ENCODE measurements around the gene GLT8D2.

- TF ChIP-seq, protein P1, sequence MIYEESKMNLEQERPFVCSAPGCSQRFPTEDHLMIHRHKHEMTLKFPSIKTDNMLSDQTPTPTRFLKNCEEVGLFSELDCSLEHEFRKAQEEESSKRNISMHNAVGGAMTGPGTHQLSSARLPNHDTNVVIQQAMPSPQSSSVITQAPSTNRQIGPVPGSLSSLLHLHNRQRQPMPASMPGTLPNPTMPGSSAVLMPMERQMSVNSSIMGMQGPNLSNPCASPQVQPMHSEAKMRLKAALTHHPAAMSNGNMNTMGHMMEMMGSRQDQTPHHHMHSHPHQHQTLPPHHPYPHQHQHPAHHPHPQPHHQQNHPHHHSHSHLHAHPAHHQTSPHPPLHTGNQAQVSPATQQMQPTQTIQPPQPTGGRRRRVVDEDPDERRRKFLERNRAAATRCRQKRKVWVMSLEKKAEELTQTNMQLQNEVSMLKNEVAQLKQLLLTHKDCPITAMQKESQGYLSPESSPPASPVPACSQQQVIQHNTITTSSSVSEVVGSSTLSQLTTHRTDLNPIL (CRISPR knock-in tag; IDR thresholded peaks at IDR 0.05; ENCODE audit: low read depth), result no peak
- TF ChIP-seq RARB (CRISPR knock-in tag; IDR thresholded peaks at IDR 0.05) (no peak), OSR1 (CRISPR knock-in tag; IDR thresholded peaks at IDR 0.05) (no peak)
Measured at GRCh38 chr12:103973909-103974308, 76.1 kb downstream of the GLT8D2 start.

Measured in SK-N-SH treated with all-trans-retinoic acid at 6 μM for 48 hours (cell line).